GF-D8 (cell line): ENCODE measurements around the gene SIK3.

ENCODE experiments used
- DNase-seq: peaks from one replicate; lab custom pipeline; 2025; lab: John Stamatoyannopoulos, UW

SIK3 gene

GRCh38 chr11:117009905-117010605 is 88.2 kb downstream of the SIK3 start:
- DNase-seq = no peak

DNA sequence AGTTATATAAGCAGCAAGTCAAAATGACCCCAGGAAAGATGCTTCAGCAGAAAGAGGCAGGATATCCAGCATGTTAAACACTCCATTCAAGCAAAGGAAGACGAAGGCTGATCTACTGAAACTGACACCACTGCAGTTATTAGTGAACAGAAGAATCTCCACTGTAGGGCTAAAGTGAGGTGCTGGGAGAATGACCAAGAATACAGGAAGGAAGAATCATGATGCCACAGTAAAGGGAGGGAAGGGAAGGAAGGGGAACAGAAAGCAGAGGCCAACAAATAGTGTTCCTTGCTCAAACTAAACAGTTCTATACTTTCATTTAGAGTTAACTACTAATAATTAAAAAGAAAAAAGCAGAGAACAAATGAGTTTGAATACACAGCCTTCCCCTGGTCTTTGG is 92.5 kb downstream of the SIK3 start:
- no peak for DNase-seq

DNA sequence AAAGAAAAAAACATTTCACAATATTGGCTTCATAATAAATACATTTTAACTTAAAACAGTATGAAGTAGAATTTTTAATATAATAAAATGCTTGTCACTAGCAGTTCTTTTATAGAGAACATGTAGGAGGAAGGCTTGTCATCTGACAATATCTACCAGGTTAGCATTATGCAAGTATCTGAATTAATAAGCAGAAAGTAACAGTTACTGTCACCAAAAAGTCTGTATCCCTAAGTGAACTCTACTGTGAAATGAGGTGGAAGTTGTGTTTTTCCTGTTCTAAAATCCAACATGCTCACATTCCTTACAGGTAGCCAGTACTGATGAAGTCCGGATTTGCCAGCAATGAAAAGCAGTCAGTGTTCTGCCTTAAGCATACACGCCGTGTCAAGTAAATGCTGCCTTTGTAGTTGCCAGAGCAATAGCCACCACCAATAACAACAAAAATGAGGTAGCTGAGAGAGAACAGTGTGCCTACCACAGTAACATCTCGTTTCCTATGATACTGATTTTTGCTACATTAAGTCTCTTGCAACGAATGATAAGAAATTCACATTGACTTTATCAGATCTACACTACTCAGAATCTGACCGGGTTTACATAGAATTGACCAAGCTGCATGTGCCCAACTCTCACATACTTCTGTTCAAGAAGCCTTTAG is 95.5 kb downstream of the SIK3 start:
- peak; percentile 99 for DNase-seq

DNA sequence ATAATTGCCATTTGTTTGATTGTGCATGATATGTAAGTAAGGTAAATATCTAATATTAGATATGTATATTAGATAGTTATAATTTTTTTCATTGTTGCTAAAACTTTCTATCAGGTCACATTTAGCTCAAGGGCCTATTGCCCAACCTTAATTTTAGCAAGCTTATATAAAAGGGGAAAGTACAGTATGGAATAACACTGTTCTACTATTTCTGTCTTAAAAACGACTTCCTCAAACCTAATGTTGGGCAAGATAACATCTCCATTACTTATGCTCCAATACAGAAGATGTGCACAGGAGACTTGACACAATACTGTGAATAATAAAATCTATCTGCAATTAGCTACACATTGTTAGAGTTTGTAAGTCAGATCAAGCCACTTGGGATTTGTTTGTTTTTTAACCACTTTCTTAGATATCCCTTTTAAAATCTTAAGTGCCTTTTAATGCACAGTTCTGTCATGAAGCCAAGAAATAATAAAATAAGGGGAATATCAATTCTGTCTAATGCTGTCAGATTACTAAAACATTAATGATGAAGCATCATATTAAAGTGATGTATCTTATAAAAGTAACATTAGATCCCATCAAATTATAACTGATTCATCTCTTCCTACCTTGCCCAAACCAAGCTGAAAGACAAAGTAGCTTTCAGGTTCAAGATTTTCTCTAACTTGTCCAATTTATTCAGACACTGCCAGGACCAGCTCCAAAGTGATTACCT is 98.1 kb downstream of the SIK3 start:
- peak; percentile 99 for DNase-seq

GRCh38 chr11:116997071-116997470 is 101.2 kb downstream of the SIK3 start:
- DNase-seq = no peak

GRCh38 chr11:116994195-116994594 is 104.0 kb downstream of the SIK3 start:
- no peak for DNase-seq

GRCh38 chr11:116993599-116993998 is 104.6 kb downstream of the SIK3 start:
- DNase-seq = no peak

GRCh38 chr11:116991491-116991890 is 106.7 kb downstream of the SIK3 start:
- no peak for DNase-seq

GRCh38 chr11:116990811-116991210 is 107.4 kb downstream of the SIK3 start:
- DNase-seq = no peak

DNA sequence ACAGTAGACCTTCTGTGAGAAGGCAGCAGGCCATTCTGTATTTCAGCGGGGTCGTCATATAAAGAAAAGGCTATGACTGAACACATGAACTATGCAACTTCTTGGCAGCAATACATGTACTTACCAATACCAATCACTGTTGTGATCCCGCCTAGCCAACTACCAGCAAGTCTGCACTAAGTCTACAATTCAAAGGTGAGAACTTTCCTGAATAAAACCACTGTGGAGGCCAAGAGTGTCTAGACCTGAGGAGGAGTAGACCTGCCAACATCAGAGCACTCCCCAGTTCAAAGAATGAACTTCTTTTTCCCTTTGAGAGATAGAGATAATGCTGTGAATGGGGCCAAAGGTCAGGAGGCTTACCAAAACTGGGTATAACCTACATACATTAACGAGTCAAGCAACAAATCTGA is 108.2 kb downstream of the SIK3 start:
- DNase-seq = no peak

DNA sequence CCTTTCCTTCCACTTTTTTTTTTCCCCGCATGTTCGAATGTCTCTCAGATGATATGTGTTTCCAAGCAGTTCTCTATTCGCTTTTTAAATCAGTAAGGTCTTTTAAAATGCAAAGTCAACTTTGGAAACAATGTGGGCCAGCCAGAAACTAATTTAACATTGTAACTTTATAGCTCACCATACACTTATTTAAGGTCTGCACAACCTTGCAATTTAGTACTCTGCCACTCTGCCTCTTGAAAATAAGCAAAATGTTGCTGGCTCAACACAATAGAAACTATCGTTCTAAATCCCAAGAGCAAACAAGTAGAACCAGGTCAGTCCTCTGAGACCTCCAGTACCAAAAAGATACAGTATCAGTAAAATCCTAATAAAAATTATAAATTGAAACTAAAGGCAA is 109.0 kb downstream of the SIK3 start:
- no peak for DNase-seq

- DNase-seq = peak; percentile 97
Observed at GRCh38 chr11:116986521-116987105, 111.6 kb downstream of the SIK3 start.

- peak; percentile 98 for DNase-seq
Observed at GRCh38 chr11:116984589-116984988, 113.6 kb downstream of the SIK3 start.

DNA sequence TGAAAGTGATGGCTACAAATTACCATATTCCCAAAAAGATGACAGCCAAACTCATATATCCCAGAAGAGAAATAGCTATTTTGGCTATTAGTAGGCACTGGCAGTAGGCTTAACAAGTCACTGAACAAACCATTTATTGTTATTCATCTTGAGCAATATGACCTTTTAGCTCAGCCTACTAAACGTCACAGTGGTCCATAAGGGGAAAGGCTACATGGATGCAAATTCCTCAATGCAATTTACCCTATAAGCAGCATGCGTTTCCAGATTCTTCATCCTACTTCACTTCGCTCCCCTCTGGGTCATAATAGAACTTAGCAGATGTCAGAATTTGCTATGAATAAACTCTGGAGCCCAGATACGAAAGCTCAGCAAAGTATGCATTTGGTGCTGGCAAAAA is 114.0 kb downstream of the SIK3 start:
- no peak for DNase-seq

DNA sequence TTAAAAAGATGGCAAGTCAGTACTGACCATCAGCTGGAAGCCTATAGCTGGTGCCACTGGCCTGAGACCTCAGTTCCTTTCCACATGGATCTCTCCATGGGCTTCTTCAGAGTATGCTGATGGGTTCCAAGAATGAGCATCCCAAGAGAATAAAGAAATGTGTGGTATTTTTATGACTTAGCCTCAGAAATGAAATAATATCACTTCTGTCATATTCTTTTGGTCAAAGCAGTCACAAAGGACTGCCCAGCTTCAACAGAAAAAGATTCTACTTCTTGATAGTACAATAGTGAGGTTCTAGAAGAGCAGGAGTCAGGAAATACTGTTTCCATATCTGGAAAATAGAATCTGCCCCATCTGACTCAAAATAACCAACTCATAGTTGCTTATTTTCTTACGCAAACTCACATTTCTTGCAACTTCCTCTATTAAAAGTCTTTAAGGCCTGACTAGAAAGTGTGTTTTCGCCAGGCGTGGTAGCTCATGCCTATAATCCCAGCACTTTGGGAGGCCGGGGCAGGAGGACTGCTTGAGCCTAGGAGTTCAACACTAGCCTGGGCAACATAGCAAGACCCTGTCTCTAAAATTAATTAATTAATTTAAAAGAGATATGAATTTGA is 116.9 kb downstream of the SIK3 start:
- DNase-seq = peak; percentile 100

GRCh38 chr11:116980136-116980793 is 118.0 kb downstream of the SIK3 start:
- DNase-seq = no peak

DNA sequence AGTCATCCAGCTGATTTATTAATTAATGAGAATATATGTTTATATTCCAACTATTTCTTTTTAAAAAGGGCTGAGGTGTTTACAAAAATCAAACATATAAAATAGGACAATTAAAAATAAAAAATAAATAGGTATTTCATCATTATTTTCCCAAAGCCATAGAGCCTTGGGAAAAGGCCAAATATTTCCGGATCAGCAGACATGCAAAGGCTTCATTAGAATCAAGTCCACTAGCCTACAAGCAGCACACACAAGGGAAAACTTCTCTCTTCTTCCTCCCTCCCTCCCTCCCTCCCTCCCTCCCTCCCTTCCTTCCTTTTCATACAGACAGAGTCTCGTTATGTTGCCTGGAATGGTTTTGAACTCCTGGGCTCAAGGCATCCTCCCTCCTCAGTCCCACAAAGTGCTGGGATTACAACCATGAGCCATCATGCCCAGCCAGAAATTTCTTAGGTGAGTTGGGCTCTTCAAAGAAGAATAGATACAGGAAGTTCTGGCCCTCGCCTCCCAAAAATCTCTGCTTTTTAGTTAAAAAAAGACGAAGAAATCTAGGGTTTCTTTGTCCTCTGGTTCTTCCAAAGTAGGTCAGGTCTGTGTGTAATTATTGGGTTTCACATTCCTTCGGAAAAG is 121.2 kb downstream of the SIK3 start:
- no peak for DNase-seq

DNA sequence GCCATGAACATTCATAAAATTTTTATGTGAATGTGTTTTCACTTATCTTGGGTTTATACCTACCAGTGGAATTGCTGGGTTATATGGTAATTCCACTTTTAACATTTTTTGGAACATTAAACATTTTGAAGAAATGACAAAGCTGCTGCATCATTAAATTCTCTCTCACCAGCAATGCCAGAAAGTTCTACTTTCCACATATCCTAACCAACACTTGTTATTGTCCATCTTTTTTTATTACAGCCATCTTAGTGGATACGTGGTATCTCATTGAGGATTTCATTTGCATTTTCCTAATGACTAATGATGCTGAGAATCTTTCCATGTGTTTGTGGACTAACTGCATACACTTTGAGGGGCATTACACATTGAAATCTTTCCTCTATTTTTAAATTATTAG is 122.6 kb downstream of the SIK3 start:
- no peak for DNase-seq

GRCh38 chr11:116973270-116973669 is 125.0 kb downstream of the SIK3 start:
- DNase-seq = no peak

- no peak for DNase-seq
Observed at GRCh38 chr11:116972691-116973090, 125.5 kb downstream of the SIK3 start.
